ENCODE measurements around the gene BRD8.

The BRD8 gene

DNA sequence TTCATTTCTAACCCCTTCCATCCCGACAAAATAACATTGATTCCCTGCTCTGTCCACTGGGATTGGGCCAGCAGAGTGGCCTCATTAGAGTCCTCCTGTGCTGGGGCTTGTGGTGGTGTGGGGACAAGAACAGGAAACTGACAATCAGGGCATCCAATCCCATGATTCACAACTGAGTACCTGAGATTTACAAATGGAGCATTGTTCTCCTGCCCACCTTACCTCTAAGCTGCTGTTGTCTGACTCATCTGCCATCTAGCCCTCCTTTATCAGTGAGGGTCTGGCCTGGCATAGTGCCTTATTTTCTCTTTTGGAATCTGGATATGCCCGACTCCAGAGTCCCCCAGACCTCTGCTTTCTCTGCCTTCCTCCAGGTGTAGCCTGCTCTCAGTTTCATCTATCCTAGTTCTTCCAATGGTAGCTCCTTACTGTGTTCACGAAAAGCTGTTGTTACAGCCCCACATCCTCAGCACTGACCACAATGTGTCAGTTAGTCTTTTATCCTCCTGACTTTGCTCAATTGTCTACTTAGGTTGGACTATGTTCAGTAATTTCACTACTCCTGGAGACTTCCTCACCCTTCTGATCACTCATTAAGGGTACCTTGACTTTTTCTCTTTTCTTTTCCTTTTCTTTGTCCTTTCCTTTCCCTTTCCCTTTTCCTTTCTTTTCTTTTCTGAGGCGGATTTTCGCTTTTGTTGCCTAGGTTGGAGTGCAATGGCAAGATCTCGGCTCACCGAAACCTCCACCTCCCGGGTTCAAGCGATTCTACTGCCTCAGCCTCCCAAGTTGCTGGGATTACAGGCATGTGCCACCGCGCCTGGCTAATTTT is 81.2 kb downstream of the BRD8 start:
- no peak for DNase-seq (ENCODE audit: low read depth)

GRCh38 chr5:138096363-138096762 is 82.1 kb downstream of the BRD8 start:
- DNase-seq (ENCODE audit: low read depth), result no peak

DNA sequence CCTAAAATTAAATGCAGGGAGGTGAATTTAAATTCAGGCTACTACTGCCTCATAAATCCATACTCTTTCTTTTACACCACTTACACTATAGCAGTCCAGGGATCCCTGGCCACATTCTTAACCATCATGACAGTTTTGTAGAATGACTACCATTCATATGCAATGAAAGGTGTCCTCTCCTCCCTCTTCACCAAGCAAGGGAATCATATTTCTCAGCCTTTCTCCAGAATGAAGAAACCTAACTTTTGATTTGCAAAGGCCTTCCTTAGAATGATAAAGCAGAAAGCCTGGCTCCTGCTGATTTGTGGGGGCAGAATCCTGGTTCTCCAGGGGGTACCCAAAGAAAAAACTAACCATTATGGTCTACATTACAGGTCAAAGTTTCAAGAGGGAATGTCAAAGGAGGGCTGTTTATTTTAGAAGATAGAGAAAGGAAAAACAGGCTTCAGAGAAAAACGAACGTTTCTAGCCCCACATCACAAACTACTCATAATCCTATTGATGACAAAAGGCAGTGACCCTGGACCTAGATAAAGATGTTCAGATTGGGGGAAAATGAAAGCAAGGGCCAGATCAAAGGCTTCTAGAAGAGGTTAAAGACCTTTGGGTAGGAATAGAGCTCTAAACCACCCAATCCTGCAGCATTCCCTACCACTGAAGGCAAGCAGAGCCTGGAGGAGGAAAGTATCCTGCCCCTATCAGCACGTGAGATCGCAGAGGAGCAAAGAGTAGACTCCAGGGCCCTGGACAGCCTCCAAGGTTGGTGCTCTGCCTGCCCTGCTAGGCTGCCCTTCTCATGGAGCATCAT is 83.1 kb downstream of the BRD8 start:
- no peak for DNase-seq (ENCODE audit: low read depth)

- no peak for DNase-seq (ENCODE audit: low read depth)
These were observed 85.4 kb downstream of the BRD8 start for GRCh38 chr5:138093036-138093435.

DNA sequence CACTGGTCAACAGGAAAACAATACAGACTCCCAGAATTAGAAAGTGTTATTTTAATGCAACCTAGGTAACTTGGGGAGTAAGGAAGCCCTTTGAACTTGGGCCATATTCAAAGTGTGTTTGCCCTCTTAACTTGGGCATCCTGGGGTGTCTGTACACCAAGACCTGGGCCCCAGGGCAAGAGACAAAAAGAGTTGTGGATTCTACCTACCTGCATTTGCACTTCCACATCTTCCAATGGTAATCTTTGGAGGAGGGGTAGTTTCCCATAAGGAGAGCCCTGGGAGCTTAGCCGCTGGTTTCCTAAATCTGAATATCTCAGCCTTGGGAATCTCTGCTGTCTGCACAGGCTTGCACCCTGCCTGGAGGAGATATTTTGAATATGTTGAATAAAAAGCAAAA is 86.1 kb downstream of the BRD8 start:
- no peak for DNase-seq (ENCODE audit: low read depth)

DNA sequence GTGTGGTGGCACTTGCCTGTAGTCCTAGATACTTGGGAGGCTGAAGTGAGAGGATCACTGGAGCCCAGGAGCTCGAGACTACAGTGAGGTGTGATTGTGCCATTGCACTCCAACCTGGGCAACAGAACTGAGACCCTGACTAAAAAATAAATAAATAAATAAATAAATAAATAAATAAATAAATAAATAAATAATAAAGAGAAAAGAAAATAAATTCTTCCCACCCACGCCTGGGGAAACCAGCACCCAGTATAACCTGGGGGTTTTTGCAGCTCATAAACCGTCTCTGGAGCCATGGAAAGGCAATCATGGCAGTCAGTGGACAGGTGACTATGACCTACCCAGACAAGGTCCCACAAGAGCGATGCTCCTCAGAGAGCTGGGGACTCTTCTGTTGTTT is 86.7 kb downstream of the BRD8 start:
- DNase-seq (ENCODE audit: low read depth), result no peak
